Gastrocnemius medialis (tissue), 4 donors: Measurements from ENCODE around the gene SMARCA2.

Source experiments
- CTCF ChIP-seq, 5 experiments: fragments of 450-650 bp in 3 of 5; fragments of 200-600 bp in 2 of 5; sonication (generic) in 2 of 5; IDR thresholded peaks in 4 of 5; conservative IDR thresholded peaks in 1 of 5; 1 replicate in 4 of 5; 2 replicates in 1 of 5; pipeline ENCODE4 v1.5.1; 2016 to 2019; ENCODE audit warnings: antibody characterized with exemption in 5 of 5, mild to moderate bottlenecking in 3 of 5, moderate library complexity in 3 of 5
- POLR2A ChIP-seq, 2 donors: fragments of 450-650 bp; IDR thresholded peaks; one replicate each; pipeline ENCODE4 v1.6.1; 2017; ENCODE audit warnings: antibody characterized with exemption in 2 of 2, mild to moderate bottlenecking in 2 of 2, moderate library complexity in 2 of 2

- TF ChIP-seq CTCF (IDR thresholded peaks at IDR 0.05 in 4 of 5, conservative IDR thresholded peaks at IDR 0.05 in 1 of 5) (no peak), POLR2A (IDR thresholded peaks at IDR 0.05) (no peak)
These were observed 21.0 kb upstream of the SMARCA2 start for GRCh38 chr9:1994180-1994579.
